HepG2 (cell line): ENCODE results near the gene PNPLA3. TPM values are rescaled to one million over a fixed set of nuclear protein-coding genes. Genes with fewer than 3 reads are reported as not detected.

Experiments
- BRD4 ChIP-seq: sonication (generic); formaldehyde crosslinking; IDR thresholded peaks from 2 replicates; pipeline ENCODE4 v1.4.0; 2020; ENCODE audit warnings: missing genetic modification reagents
- ELF1 ChIP-seq: sonication (generic); formaldehyde crosslinking; IDR thresholded peaks from 2 replicates; pipeline ENCODE4 v1.4.0; 2020; ENCODE audit warnings: missing genetic modification reagents
- FIP1L1 ChIP-seq: fragments of 200-400 bp; formaldehyde crosslinking; IDR thresholded peaks from 2 replicates; pipeline ENCODE4 v1.6.1; 2018; ENCODE audit warnings: low read depth, mild to moderate bottlenecking, low read length, moderate library complexity, borderline replicate concordance; ENCODE audit not compliant: insufficient read depth
- KAT7 ChIP-seq: IDR thresholded peaks from 2 replicates; pipeline ENCODE4 v1.6.1; 2018; ENCODE audit warnings: borderline replicate concordance, missing compliant biosample characterization
- NKX3-1 ChIP-seq: sonication (generic); formaldehyde crosslinking; IDR thresholded peaks from 2 replicates; pipeline ENCODE4 v1.5.0; 2020; ENCODE audit warnings: missing genetic modification reagents
- SKI ChIP-seq: fragments of 450-650 bp; IDR thresholded peaks from one replicate; pipeline ENCODE4 v1.6.1; 2018; ENCODE audit warnings: mild to moderate bottlenecking; ENCODE audit not compliant: partially characterized antibody
- SNRNP70 ChIP-seq: fragments of 200-400 bp; formaldehyde crosslinking; IDR thresholded peaks from 2 replicates; pipeline ENCODE4 v1.6.1; 2017; ENCODE audit warnings: mild to moderate bottlenecking, low read depth, low read length, moderate library complexity
- ZBTB3 ChIP-seq: sonication (generic); formaldehyde crosslinking; IDR thresholded peaks from 2 replicates; pipeline ENCODE4 v1.4.0; 2020; ENCODE audit warnings: low read depth, mild to moderate bottlenecking, moderate library complexity, missing genetic modification reagents, borderline replicate concordance
- ZNF232 ChIP-seq: sonication (generic); formaldehyde crosslinking; IDR thresholded peaks from 2 replicates; pipeline ENCODE4 v1.4.0; 2020; ENCODE audit warnings: missing genetic modification reagents, borderline replicate concordance
- ZNF296 ChIP-seq: sonication (generic); formaldehyde crosslinking; conservative IDR thresholded peaks from 2 replicates; pipeline ENCODE4 v1.5.0; 2020; ENCODE audit warnings: mild to moderate bottlenecking, missing genetic modification reagents
- ZNF329 ChIP-seq: sonication (generic); formaldehyde crosslinking; IDR thresholded peaks from 2 replicates; pipeline ENCODE4 v1.9.0; 2021; ENCODE audit warnings: low read depth, mild to moderate bottlenecking, missing genetic modification reagents
- ZNF354B ChIP-seq: sonication (generic); formaldehyde crosslinking; IDR thresholded peaks from 2 replicates; pipeline ENCODE4 v1.8.0; 2022; ENCODE audit warnings: mild to moderate bottlenecking, missing genetic modification reagents
- ZNF383 ChIP-seq: sonication (generic); formaldehyde crosslinking; IDR thresholded peaks from 2 replicates; pipeline ENCODE4 v1.4.0; 2020; ENCODE audit warnings: missing genetic modification reagents, mild to moderate bottlenecking, borderline replicate concordance
- ZNF709 ChIP-seq: sonication (generic); formaldehyde crosslinking; IDR thresholded peaks from 2 replicates; pipeline ENCODE4 v1.5.0; 2020; ENCODE audit warnings: mild to moderate bottlenecking, missing genetic modification reagents
- ZNF724P ChIP-seq: sonication (generic); formaldehyde crosslinking; IDR thresholded peaks from 2 replicates; pipeline ENCODE4 v1.8.0; 2022; ENCODE audit warnings: missing genetic modification reagents, borderline replicate concordance
- ZNF782 ChIP-seq: sonication (generic); formaldehyde crosslinking; IDR thresholded peaks from 2 replicates; pipeline ENCODE4 v1.4.0; 2020; ENCODE audit warnings: missing genetic modification reagents, mild to moderate bottlenecking, borderline replicate concordance
- polyA plus RNA-seq, 8 experiments: library from polyadenylated mRNA; depleted of rRNA in 3 of 8; stranded (reverse) in 7 of 8; unstranded in 1 of 8; fragments of >200 nt; fragmentation: Illumina TruSeq in 4 of 8; extraction: Trizol in 4 of 8; gene quantifications; 2 replicates each; pipeline versions ENCODE4 v1.2.1 to v1.2.3, GENCODE V29; 2011 to 2016; ENCODE audit warnings: low read depth in 4 of 8, missing spikeins in 1 of 8, mixed read lengths in 1 of 8; ENCODE audit not compliant: insufficient read depth in 1 of 8
- total RNA-seq, 5 experiments: library from RNA; depleted of rRNA; stranded (reverse); fragments of >200 nt; fragmentation: Illumina TruSeq; extraction: Trizol; gene quantifications; 2 replicates each; pipeline ENCODE4 v1.2.3, GENCODE V29; 2016; ENCODE audit warnings: low read depth in 1 of 5
- TF ChIP-seq, protein P1 (sequence below): fragments of 450-650 bp; IDR thresholded peaks from 2 replicates; pipeline ENCODE4 v1.6.1; 2017; ENCODE audit warnings: mild to moderate bottlenecking
- TF ChIP-seq, protein P2 (sequence below): sonication (generic); formaldehyde crosslinking; IDR thresholded peaks from 2 replicates; pipeline ENCODE4 v1.4.0; 2020; ENCODE audit warnings: missing genetic modification reagents
- TF ChIP-seq, protein P3 (sequence below): sonication (generic); formaldehyde crosslinking; conservative IDR thresholded peaks from 2 replicates; pipeline ENCODE4 v1.5.0; 2020; ENCODE audit warnings: missing genetic modification reagents
- TF ChIP-seq, protein P4 (sequence below): sonication (generic); formaldehyde crosslinking; IDR thresholded peaks from 2 replicates; pipeline ENCODE4 v1.4.0; 2020; ENCODE audit warnings: missing genetic modification reagents
- TF ChIP-seq, protein P5 (sequence below): sonication (generic); formaldehyde crosslinking; IDR thresholded peaks from 2 replicates; pipeline ENCODE4 v1.9.0; 2021; ENCODE audit warnings: missing genetic modification reagents, mild to moderate bottlenecking, borderline replicate concordance

PNPLA3 gene
- total and polyA plus RNA-seq, 2 of the 13 experiments (the other 11 are each of a cell fraction or from before 2014, with no cell fraction given): 16.9 to 19.8 TPM

DNA sequence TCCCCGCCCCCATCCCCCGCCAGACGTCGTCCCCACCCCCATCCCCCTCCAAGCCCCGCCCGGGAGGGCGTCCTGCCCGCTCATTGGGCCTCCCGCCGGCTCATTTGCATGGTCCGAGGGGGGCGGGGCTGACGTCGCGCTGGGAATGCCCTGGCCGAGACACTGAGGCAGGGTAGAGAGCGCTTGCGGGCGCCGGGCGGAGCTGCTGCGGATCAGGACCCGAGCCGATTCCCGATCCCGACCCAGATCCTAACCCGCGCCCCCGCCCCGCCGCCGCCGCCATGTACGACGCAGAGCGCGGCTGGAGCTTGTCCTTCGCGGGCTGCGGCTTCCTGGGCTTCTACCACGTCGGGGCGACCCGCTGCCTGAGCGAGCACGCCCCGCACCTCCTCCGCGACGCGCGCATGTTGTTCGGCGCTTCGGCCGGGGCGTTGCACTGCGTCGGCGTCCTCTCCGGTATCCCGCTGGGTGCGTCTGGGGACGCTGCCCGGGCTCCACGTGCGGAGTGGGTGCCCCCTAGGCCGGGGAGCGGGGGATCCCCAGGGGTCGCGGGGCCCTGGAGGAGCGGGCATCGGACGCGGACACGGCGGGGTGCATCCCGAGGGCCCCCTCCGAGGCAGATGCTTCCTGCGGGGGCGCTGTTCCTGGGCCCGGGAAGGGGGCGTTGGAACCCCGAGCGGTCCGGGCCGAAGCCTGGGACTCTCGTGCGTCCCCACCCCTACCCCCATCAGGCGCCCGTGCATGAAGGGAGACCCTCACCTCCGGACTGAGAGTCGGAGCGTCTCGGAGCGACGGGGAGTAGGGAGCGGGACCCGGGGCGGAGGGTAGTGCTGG is at the start of gene PNPLA3 (continued):
- TF ChIP-seq, protein P1, sequence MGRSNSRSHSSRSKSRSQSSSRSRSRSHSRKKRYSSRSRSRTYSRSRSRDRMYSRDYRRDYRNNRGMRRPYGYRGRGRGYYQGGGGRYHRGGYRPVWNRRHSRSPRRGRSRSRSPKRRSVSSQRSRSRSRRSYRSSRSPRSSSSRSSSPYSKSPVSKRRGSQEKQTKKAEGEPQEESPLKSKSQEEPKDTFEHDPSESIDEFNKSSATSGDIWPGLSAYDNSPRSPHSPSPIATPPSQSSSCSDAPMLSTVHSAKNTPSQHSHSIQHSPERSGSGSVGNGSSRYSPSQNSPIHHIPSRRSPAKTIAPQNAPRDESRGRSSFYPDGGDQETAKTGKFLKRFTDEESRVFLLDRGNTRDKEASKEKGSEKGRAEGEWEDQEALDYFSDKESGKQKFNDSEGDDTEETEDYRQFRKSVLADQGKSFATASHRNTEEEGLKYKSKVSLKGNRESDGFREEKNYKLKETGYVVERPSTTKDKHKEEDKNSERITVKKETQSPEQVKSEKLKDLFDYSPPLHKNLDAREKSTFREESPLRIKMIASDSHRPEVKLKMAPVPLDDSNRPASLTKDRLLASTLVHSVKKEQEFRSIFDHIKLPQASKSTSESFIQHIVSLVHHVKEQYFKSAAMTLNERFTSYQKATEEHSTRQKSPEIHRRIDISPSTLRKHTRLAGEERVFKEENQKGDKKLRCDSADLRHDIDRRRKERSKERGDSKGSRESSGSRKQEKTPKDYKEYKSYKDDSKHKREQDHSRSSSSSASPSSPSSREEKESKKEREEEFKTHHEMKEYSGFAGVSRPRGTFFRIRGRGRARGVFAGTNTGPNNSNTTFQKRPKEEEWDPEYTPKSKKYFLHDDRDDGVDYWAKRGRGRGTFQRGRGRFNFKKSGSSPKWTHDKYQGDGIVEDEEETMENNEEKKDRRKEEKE: no peak
- TF ChIP-seq ELF1 (CRISPR knock-in tag) (no peak), NKX3-1 (CRISPR knock-in tag) (0 out of 2 replicates have a peak, but pooled peaks have one; percentile 72), ZNF383 (no peak), ZNF724P (peak; percentile 45; the same call in 1 of the 2 replicates), ZNF329 (CRISPR knock-in tag) (no peak), ZNF782 (CRISPR knock-in tag) (peak; percentile 49; the same call in 1 of the 2 replicates), SNRNP70 (no peak), ZNF354B (CRISPR knock-in tag) (peak; percentile 90; the same call in 1 of the 2 replicates), BRD4 (CRISPR knock-in tag) (peak; percentile 84), KAT7 (peak; percentile 55; the same call in 1 of the 2 replicates), SKI (peak; percentile 40), ZNF232 (CRISPR knock-in tag) (no peak; the same call in 1 of the 2 replicates), ZBTB3 (CRISPR knock-in tag) (no peak; the same call in 1 of the 2 replicates), ZNF296 (CRISPR knock-in tag) (no peak; the same call in 1 of the 2 replicates), ZNF709 (CRISPR knock-in tag) (peak; percentile 69; the same call in 1 of the 2 replicates), FIP1L1 (no peak)
- TF ChIP-seq, protein P2, sequence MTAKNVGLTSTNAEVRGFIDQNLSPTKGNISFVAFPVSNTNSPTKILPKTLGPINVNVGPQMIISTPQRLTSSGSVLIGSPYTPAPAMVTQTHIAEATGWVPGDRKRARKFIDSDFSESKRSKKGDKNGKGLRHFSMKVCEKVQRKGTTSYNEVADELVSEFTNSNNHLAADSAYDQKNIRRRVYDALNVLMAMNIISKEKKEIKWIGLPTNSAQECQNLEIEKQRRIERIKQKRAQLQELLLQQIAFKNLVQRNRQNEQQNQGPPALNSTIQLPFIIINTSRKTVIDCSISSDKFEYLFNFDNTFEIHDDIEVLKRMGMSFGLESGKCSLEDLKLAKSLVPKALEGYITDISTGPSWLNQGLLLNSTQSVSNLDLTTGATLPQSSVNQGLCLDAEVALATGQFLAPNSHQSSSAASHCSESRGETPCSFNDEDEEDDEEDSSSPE (CRISPR knock-in tag): no peak; the same call in 1 of the 2 replicates
- TF ChIP-seq, protein P3, sequence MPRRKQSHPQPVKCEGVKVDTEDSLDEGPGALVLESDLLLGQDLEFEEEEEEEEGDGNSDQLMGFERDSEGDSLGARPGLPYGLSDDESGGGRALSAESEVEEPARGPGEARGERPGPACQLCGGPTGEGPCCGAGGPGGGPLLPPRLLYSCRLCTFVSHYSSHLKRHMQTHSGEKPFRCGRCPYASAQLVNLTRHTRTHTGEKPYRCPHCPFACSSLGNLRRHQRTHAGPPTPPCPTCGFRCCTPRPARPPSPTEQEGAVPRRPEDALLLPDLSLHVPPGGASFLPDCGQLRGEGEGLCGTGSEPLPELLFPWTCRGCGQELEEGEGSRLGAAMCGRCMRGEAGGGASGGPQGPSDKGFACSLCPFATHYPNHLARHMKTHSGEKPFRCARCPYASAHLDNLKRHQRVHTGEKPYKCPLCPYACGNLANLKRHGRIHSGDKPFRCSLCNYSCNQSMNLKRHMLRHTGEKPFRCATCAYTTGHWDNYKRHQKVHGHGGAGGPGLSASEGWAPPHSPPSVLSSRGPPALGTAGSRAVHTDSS: 0 out of 2 replicates have a peak, but pooled peaks have one; percentile 92
- TF ChIP-seq, protein P4, sequence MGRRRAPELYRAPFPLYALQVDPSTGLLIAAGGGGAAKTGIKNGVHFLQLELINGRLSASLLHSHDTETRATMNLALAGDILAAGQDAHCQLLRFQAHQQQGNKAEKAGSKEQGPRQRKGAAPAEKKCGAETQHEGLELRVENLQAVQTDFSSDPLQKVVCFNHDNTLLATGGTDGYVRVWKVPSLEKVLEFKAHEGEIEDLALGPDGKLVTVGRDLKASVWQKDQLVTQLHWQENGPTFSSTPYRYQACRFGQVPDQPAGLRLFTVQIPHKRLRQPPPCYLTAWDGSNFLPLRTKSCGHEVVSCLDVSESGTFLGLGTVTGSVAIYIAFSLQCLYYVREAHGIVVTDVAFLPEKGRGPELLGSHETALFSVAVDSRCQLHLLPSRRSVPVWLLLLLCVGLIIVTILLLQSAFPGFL (CRISPR knock-in tag): no peak
- TF ChIP-seq, protein P5, sequence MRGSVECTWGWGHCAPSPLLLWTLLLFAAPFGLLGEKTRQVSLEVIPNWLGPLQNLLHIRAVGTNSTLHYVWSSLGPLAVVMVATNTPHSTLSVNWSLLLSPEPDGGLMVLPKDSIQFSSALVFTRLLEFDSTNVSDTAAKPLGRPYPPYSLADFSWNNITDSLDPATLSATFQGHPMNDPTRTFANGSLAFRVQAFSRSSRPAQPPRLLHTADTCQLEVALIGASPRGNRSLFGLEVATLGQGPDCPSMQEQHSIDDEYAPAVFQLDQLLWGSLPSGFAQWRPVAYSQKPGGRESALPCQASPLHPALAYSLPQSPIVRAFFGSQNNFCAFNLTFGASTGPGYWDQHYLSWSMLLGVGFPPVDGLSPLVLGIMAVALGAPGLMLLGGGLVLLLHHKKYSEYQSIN (CRISPR knock-in tag): no peak
